Activated naive CD8-positive, alpha-beta T cell treated with anti-CD3 and anti-CD28 coated beads, Interleukin-2, amount 50 U/mL, for 16 hours (primary cell): ENCODE data around the gene AARS1.
"Not testable (repeated sequence)": the region's sequence is repeated elsewhere in the genome, so short reads cannot be mapped to it uniquely, and the experiment has no call there.

Experiments used
- DNase-seq: peaks from one replicate; pipeline ENCODE4 v3.0.0-alpha.2; 2020; ENCODE audit warnings: low read depth, low spot score

The AARS1 gene

DNA sequence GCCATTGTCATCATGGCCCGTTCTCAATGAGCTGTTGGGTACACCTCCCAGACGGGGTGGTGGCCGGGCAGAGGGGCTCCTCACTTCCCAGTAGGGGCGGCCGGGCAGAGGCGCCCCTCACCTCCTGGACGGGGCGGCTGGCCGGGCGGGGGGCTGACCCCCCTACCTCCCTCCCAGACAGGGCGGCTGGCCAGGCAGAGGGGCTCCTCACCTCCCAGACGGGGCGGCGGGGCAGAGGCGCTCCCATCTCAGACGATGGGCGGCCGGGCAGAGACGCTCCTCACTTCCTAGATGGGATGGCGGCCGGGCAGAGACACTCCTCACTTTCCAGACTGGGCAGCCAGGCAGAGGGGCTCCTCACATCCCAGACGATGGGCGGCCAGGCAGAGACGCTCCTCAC, 64.7 kb downstream of the AARS1 start:
- not testable (repeated sequence) for DNase-seq

DNA sequence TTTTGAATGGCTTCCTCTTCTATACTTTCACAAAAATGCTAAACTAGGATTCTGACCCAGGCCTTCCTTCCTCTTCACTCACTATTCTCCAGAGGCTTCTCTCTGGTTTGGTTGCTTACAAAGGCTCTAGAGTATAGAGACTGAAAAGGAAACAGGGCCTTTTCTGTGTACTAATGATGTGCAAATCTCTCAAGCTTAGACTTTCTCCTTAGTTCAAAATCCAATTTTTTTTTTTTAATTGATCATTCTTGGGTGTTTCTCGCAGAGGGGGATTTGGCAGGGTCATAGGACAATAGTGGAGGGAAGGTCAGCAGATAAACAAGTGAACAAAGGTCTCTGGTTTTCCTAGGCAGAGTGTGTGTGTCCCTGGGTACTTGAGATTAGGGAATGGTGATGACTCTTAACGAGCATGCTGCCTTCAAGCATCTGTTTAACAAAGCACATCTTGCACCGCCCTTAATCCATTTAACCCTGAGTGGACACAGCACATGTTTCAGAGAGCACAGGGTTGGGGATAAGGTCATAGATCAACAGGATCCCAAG, 65.3 kb downstream of the AARS1 start:
- DNase-seq: not testable (repeated sequence)

DNA sequence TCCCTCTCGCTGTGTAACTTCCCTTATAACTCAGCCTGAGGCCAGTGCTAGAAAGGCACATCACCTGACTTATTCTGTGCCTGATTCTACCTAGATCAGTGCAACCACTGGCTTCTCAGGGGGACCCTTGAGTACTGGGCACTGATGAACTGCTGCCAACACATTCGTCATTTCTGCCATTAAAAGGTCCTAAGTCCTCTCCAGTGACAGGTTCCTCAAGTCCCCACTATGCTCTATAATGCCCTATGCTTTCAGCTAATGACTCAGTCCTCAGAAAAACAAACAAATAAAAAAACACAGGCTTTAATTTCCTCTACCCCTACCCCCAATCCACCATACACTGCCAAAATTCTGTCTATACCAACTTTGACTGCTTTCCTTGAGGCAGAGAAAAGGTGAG, 66.1 kb downstream of the AARS1 start:
- DNase-seq: not testable (repeated sequence)

DNA sequence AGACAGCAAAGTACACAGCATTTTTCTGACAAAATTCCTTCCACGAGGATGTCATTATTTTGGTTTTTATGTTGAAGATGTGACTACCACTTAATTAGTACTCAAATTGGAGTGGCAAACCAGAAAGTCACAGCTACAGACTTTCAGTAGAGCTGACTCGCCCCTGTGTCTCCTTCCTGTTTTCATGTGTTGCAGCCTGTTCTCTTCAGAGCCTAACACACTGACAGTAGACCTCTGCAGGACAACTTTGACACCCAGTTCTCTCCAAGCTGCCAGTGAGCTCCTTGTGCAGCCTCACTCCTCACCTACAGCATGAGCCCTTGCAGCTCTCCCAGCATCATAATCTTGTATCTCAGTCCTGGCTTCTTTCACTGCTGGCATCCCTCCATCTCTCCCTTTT, 66.7 kb downstream of the AARS1 start:
- DNase-seq: not testable (repeated sequence)

DNA sequence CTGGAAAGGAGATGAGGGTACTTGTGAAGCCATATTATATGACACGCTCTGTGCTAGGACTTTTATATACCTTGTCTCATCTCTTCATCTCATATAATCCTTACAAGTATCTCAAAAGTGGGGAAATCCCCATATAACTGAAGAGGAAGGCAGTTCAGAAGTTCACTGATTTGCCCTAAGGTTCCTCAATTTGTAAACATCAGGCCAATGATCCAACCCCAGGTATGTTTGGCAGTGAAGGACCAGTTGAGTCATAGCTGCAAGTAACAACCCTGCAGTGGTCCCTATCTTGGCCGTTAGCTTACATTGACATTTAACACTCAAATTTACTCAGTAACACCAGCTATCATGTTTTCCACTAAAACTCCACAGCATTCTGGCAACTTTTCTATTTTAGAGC, 70.7 kb downstream of the AARS1 start:
- not testable (repeated sequence) for DNase-seq

DNA sequence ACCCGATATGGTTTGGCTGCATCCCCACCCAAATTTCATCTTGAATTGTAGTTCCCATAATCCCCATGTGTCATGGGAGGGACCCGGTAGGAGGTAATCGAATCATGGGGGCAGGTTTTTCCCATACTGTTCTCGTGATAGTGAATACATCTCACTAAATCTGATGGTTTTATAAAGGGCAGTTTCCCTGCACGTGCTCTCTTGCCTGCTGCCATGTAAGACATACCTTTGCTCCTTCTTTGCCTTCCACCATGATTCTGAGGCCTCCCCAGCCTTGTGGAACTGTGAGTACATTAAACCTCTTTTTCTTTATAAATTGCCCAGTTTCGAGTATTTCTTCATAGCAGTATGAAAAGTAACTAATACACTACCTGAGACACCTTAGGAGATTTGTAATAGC, 82.9 kb downstream of the AARS1 start:
- not testable (repeated sequence) for DNase-seq

DNA sequence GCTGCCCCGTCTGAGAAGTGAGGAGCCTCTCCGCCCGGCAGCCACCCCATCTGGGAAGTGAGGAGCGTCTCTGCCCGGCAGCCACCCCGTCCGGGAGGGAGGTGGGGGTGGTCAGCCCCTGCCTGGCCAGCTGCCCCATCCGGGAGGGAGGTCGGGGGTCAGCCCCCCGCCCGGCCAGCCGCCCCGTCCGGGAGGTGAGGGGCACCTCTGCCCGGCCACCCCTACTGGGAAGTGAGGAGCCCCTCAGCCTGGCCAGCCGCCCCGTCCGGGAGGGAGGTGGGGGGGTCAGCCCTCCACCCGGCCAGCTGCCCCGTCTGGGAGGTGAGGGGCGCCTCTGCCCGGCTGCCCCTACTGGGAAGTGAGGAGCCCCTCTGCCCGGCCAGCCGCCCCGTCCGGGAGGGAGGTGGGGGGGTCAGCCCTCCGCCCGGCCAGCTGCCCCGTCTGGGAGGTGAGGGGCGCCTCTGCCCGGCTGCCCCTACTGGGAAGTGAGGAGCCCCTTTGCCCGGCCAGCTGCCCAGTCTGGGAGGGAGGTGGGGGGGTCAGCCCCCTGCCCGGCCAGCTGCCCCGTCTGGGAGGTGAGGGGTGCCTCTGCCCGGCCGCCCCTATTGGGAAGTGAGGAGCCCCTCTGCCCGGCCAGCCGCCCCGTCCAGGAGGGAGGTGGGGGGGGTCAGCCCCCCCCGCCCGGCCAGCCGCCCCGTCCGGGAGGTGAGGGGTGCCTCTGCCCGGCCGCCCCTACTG, 84.5 kb downstream of the AARS1 start:
- not testable (repeated sequence) for DNase-seq

DNA sequence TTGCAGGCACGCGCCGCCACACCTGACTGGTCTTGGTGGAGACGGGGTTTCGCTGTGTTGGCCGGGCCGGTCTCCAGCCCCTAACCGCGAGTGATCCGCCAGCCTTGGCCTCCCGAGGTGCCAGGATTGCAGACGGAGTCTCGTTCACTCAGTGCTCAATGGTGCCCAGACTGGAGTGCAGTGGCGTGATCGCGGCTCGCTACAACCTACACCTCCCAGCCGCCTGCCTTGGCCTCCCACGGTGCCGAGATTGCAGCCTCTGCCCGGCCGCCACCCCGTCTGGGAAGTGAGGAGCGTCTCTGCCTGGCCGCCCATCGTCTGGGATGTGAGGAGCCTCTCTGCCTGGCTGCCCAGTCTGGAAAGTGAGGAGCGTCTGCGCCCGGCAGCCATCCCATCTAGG, 85.3 kb downstream of the AARS1 start:
- not testable (repeated sequence) for DNase-seq

DNA sequence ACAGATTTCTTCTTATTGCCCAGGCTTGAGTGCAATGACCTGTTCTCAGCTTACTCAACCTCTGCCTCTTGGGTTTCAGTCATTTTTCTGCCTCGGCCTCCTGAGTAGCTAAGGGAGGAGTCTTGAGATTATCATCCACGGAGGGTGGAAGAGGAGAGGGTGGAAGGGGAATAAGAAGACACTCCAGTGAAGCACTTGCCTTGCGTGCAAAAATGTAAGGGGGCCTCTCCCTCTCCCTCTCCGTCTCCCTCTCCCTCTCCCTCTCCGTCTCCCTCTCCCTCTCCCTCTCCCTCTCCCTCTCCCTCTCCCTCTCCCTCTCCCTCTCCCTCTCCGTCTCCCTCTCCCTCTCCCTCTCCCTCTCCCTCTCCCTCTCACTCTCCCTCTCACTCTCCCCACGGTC, 85.8 kb downstream of the AARS1 start:
- DNase-seq: not testable (repeated sequence)
